Stimulated activated CD4-positive, alpha-beta T cell treated with anti-CD3 and anti-CD28 coated beads, Interleukin-15, amount 100 ng/mL, for 24 hours (primary cell): ENCODE results near the gene CCDC149.

ENCODE experiments used
- DNase-seq: peaks from one replicate; pipeline ENCODE4 v3.0.0-alpha.2; 2020

The CCDC149 gene

GRCh38 chr4:24772061-24772705 lies 140.7 kb downstream of the CCDC149 start:
- no peak for DNase-seq

DNA sequence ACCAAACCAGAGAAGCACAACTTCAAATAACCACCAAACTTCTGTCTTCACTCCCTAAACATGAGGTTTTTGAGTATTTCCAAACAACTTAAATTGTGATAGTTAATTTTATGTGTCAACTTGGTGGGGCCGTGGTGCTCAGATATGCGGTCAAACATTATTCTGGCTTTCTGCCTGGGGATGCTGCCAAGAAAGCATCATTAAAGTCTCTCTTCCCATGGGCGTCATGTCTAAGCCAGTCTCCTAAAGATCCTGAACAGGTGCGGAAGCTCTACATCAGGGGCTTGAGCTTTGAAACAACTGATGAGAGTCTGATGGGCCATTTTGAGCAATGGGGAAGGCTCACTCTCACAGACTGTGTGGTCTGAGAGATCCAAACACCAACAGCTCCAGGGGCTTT lies 141.6 kb downstream of the CCDC149 start:
- no peak for DNase-seq

GRCh38 chr4:24770667-24771066 lies 142.2 kb downstream of the CCDC149 start:
- DNase-seq: no peak

GRCh38 chr4:24770032-24770584 lies 142.7 kb downstream of the CCDC149 start:
- peak; percentile 7 for DNase-seq

DNA sequence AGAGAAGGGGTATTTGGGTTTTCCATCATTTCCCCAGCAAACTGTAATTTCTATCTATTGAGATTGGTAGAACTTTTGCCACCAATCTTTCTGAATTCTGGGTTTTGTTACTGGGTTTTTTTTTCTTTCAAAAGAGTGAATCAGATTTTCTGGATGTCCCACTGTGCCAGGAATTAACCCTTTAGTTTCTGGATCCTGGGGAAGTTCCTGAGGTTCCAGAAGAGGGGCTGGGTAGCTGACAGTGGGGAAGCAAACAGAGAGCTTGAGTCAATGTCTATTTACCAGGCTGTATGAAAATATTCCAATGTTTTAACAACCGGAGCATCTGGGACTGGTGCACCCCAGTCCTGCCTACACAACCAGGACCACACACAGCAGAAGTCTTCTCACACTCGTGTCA lies 143.3 kb downstream of the CCDC149 start:
- no peak for DNase-seq

GRCh38 chr4:24768604-24769003 lies 144.2 kb downstream of the CCDC149 start:
- no peak for DNase-seq

DNA sequence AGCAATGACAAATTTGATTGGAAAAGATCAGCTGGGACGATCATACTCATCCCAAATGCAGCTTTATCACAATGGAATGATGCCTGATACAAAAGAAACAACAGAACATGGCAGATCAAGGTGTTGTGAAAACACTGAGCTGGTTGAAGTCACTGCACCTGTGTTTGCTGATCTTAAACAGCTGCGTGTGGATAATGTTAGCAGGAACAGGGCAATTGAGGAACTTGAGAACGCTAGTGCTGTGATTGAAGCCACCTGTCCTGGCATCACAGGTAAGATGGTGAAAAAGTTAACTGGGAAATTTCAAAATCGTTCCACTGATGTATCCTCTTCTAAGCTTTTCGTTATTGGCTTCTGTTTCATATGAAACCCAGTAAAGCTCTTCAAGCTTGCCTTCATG lies 144.8 kb downstream of the CCDC149 start:
- DNase-seq: no peak

DNA sequence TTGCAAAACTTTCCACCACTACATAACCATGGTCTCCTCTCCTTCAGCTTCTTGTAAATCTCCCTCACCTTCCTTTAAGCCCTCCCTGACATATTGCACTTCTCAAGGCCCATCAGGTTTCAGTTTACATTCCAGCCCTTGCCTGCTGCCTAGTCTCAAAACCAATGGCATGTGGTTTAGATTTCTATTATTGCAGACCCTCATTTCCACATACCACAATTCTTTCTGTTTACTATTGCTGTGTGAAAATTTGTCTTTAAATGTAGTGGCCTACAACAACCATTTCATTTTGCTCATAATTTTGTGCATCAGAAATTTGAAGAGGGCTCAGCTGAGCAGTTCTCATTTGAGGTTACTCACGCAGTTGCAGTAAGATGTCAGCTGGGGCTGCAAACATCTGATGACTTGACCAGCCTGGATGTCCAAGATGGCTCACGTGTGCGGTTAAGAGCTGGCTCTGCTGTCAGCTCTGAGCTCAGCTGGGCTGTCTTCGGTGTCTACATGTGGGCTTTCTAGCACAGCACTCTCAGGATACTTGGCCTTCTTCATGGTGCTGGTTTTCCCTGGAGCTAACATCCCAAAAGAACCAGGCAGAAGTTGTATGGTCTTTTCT lies 147.4 kb downstream of the CCDC149 start:
- no peak for DNase-seq

GRCh38 chr4:24764345-24764744 lies 148.5 kb downstream of the CCDC149 start:
- no peak for DNase-seq

DNA sequence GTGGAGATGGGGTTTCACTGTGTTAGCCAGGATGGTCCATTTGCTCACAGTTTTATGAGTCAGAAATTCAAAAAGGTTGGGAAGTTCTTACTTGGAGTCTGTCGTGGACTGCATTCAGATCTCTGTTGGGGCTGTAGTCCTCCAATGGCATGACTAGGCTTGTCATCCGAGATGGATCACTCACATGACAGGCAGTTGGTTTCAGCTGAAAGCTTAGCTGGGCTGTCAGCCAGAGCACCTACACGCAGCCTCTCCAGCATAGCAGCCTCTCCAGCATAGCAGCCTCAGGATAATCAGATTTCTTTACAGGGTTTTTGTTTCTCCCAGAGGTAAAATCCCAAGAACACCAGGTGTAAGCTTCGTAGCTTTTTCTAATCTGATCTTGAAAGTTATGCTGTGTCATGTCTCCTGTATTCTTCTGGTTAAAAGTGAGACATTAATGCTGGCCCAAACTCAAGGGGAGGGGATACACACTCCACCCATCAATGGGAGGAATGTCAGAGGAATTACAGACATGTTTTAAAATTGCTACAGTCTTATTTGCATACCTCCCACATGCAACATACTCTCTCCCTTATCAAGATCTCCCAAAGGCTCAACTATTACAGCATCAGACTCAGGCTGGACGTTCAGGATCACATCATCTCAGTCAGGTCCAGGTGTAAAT lies 149.1 kb downstream of the CCDC149 start:
- DNase-seq: no peak
